Measurements from ENCODE around the gene FGF5.

The FGF5 gene, protein sequence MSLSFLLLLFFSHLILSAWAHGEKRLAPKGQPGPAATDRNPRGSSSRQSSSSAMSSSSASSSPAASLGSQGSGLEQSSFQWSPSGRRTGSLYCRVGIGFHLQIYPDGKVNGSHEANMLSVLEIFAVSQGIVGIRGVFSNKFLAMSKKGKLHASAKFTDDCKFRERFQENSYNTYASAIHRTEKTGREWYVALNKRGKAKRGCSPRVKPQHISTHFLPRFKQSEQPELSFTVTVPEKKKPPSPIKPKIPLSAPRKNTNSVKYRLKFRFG

DNA sequence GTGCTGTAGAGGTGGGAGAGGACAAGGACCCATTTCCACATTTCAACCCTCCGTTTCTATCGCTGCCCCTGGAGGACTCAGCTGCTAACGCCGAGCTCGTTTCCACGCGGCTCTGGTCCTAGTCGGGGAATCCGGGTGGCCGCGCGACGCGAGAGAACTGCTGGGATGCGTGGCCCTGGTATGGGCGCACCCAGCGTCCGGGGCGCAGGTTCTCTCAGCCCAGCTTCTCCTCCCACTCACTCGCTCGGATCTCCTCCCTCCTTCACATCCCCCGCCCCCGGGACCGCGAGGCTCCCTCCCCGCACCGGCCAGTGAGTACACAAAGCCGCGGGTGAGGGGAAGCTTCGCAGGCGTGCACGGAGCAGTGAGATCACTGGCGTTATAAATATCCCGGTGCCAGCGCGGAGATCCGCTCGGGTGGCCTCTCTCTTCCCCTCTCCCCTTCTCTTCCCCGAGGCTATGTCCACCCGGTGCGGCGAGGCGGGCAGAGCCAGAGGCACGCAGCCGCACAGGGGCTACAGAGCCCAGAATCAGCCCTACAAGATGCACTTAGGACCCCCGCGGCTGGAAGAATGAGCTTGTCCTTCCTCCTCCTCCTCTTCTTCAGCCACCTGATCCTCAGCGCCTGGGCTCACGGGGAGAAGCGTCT lies at the start of gene FGF5:
Gene FGF5, plus strand, starts transcription at position 412 of the 649 bp plus-strand sequence. Its CDS starts 161 bp downstream, at position 573.
- Histone ChIP-seq H3K9me3 (ENCODE audit: insufficient read depth, low read length) (no peaks in the 10 kb centered on the region), H3K36me3 (ENCODE audit: insufficient read depth, insufficient read length, low read length) (no peaks in the 10 kb centered on the region), H3K4me3 (ENCODE audit: insufficient read length, low read depth) (peak within 1 kb of the TSS; percentile 75), H3K27me3 (ENCODE audit: insufficient read depth, insufficient read length) (peaks cover 61% of the 10 kb centered on the region), H3K9ac (ENCODE audit: insufficient read length, low read depth) (peak within 1 kb of the TSS; percentile 56), H3K4me1 (ENCODE audit: insufficient read depth, insufficient read length) (no peaks in the 10 kb centered on the region)
- no peak for DNase-seq (ENCODE audit: low read depth, low spot score)
- TF ChIP-seq ZNF274 (IDR thresholded peaks at IDR 0.05; ENCODE audit: low read depth, low read length) (no peak), YY1 (IDR thresholded peaks at IDR 0.05; ENCODE audit: insufficient read depth, insufficient read length) (no peak), SUZ12 (IDR thresholded peaks at IDR 0.05; ENCODE audit: extremely low read depth, insufficient read depth, insufficient read length) (no peak)

DNA sequence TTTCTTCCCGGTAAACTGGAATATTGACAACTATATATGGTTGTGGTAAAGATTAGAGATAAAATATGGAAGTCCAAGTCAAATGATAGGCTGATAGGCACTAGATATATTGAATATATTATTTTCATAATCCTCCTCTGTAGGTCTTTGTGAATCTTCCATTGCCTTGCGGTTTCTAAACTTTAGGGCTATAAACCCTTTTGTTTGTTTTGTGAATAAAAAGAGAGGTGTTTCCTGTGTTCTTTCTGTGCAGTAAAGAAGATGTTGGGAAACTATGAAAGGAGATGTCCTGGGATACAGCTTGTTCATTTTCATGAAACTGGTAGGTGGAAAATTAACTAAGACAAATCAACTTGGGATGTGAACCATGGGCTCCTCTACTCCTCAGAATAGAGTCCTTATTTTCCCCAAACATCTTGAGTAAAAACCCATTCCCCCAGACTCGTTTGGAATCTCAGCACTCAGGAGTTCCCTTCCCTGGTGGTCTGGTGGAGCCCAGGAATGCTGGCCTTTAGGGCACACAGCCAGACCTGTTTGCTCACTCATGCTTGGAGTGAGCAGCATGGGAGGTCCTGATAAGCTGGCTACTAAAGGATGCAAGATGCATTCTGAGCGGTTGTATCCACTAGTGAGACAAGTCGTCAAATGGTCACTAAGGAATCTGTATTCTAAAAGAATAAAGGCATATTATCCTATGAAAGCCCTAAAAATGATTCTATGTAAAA lies 47.0 kb upstream of the FGF5 start:
- DNase-seq (ENCODE audit: low read depth, low spot score), result no peak
- Histone ChIP-seq H3K9me3 (ENCODE audit: insufficient read depth, low read length) (no peaks in the 10 kb centered on the region), H3K4me1 (ENCODE audit: insufficient read depth, insufficient read length) (no peaks in the 10 kb centered on the region)

DNA sequence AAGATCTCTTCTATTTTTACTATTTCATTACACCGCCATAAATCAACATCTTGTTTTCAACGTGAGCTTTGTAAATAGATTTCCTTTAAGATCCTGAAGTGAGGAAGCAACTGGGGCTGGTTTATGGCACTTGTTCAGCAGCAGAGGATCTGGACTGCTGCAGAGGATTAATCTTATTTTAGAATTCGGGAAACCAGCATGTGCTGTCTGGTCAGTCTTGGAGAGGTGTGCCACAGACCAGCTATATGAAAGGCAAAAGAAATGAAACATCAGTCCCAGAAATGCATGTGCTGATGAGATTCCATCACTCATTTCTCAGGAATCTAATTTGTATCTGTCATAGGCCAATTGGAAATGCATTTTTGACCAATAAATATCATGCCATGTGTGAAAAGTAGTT lies 45.8 kb upstream of the FGF5 start:
- Histone ChIP-seq H3K27me3 (ENCODE audit: insufficient read depth, insufficient read length) (no peaks in the 10 kb centered on the region), H3K4me3 (ENCODE audit: insufficient read length, low read depth) (no peak overlapping the region), H3K4me1 (ENCODE audit: insufficient read depth, insufficient read length) (no peaks in the 10 kb centered on the region), H3K9ac (ENCODE audit: insufficient read length, low read depth) (no peak overlapping the region), H3K9me3 (ENCODE audit: insufficient read depth, low read length) (no peaks in the 10 kb centered on the region), H3K36me3 (ENCODE audit: insufficient read depth, insufficient read length, low read length) (no peaks in the 10 kb centered on the region)
- DNase-seq (ENCODE audit: low read depth, low spot score), result no peak
- TF ChIP-seq SUZ12 (IDR thresholded peaks at IDR 0.05; ENCODE audit: extremely low read depth, insufficient read depth, insufficient read length) (no peak), YY1 (IDR thresholded peaks at IDR 0.05; ENCODE audit: insufficient read depth, insufficient read length) (no peak), ZNF274 (IDR thresholded peaks at IDR 0.05; ENCODE audit: low read depth, low read length) (no peak)

More for the DNA sequence above, 47.0 kb upstream of the FGF5 start:
- no peaks in the 10 kb centered on the region for H3K36me3 ChIP-seq (ENCODE audit: insufficient read depth, insufficient read length, low read length)
- no peak overlapping the region for H3K4me3 ChIP-seq (ENCODE audit: insufficient read length, low read depth)
- no peak overlapping the region for H3K9ac ChIP-seq (ENCODE audit: insufficient read length, low read depth)
- TF ChIP-seq YY1 (IDR thresholded peaks at IDR 0.05; ENCODE audit: insufficient read depth, insufficient read length), result no peak
- H3K27me3 ChIP-seq (ENCODE audit: insufficient read depth, insufficient read length), result no peaks in the 10 kb centered on the region

DNA sequence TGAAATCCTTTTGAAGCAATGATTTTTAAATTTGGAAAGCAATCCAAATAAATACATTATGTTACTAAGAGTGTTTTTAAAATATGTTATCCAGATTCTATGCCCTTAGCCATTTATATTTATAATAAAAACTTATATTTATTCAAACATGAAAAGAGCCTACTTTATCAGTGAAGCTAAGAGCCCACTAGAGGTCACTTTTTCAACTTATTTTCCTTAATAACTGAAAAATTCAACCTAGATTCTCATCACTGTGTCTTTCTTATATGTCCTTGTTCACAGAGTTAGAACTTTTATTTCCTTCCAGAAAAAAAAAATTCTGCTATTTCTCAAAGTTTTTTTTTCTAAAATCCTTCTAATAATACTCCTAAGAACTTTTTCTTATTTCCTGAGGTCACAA lies 45.3 kb upstream of the FGF5 start:
- TF ChIP-seq SUZ12 (IDR thresholded peaks at IDR 0.05; ENCODE audit: extremely low read depth, insufficient read depth, insufficient read length) (no peak), ZNF274 (IDR thresholded peaks at IDR 0.05; ENCODE audit: low read depth, low read length) (no peak), YY1 (IDR thresholded peaks at IDR 0.05; ENCODE audit: insufficient read depth, insufficient read length) (no peak)
- no peaks in the 10 kb centered on the region for H3K27me3 ChIP-seq (ENCODE audit: insufficient read depth, insufficient read length)
- no peaks in the 10 kb centered on the region for H3K4me1 ChIP-seq (ENCODE audit: insufficient read depth, insufficient read length)
- no peaks in the 10 kb centered on the region for H3K36me3 ChIP-seq (ENCODE audit: insufficient read depth, insufficient read length, low read length)
- no peak for DNase-seq (ENCODE audit: low read depth, low spot score)
- H3K4me3 ChIP-seq (ENCODE audit: insufficient read length, low read depth), result no peak overlapping the region
- no peak overlapping the region for H3K9ac ChIP-seq (ENCODE audit: insufficient read length, low read depth)
- H3K9me3 ChIP-seq (ENCODE audit: insufficient read depth, low read length), result no peaks in the 10 kb centered on the region

DNA sequence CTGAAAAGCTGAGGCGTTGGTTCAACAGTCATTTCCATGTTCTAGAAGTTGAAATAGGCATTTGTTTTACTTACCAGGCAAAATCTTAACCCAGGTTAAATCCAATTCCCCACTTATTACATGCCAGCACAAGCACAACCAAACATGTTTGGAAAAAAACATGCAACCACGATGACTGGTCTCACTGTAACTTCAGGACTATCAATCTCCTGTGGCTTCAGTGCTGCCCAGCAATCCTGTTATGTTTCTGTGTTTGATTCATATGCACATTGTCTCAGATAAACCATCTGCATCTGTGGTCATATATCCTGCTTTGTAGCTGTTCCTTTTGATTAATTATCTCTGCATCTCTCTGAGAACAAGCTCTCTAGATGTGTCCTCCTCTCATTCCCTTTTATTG lies 40.9 kb upstream of the FGF5 start:
- H3K4me3 ChIP-seq (ENCODE audit: insufficient read length, low read depth), result no peak overlapping the region
- no peak overlapping the region for H3K9ac ChIP-seq (ENCODE audit: insufficient read length, low read depth)
- no peak for TF ChIP-seq SUZ12 (IDR thresholded peaks at IDR 0.05; ENCODE audit: extremely low read depth, insufficient read depth, insufficient read length)
- no peak for TF ChIP-seq ZNF274 (IDR thresholded peaks at IDR 0.05; ENCODE audit: low read depth, low read length)
- no peak for TF ChIP-seq YY1 (IDR thresholded peaks at IDR 0.05; ENCODE audit: insufficient read depth, insufficient read length)
- no peaks in the 10 kb centered on the region for H3K27me3 ChIP-seq (ENCODE audit: insufficient read depth, insufficient read length)
- no peaks in the 10 kb centered on the region for H3K4me1 ChIP-seq (ENCODE audit: insufficient read depth, insufficient read length)
- no peaks in the 10 kb centered on the region for H3K36me3 ChIP-seq (ENCODE audit: insufficient read depth, insufficient read length, low read length)
- no peaks in the 10 kb centered on the region for H3K9me3 ChIP-seq (ENCODE audit: insufficient read depth, low read length)
- DNase-seq (ENCODE audit: low read depth, low spot score), result no peak

DNA sequence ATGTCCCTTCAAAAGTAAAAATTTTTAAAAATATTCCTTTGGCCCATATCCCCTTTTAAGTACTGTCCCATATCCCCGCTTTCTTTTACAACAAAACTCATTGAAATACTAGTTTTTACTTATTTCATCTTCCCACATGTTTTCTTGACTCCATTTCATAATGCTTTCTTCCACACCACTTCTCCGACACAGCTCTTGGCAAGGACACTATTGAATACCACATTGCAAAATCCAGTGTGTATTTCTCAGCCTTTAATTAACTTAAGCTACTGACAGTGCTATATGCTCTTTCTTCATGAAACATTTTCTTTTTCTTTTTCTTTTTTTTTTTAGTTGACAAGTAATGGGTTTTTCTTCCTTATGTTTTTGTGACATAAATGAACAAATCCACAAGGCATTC lies 40.4 kb upstream of the FGF5 start:
- Histone ChIP-seq H3K4me3 (ENCODE audit: insufficient read length, low read depth) (no peak overlapping the region), H3K9ac (ENCODE audit: insufficient read length, low read depth) (no peak overlapping the region), H3K36me3 (ENCODE audit: insufficient read depth, insufficient read length, low read length) (no peaks in the 10 kb centered on the region), H3K9me3 (ENCODE audit: insufficient read depth, low read length) (no peaks in the 10 kb centered on the region), H3K4me1 (ENCODE audit: insufficient read depth, insufficient read length) (no peaks in the 10 kb centered on the region), H3K27me3 (ENCODE audit: insufficient read depth, insufficient read length) (no peaks in the 10 kb centered on the region)
- no peak for DNase-seq (ENCODE audit: low read depth, low spot score)
- TF ChIP-seq YY1 (IDR thresholded peaks at IDR 0.05; ENCODE audit: insufficient read depth, insufficient read length) (no peak), ZNF274 (IDR thresholded peaks at IDR 0.05; ENCODE audit: low read depth, low read length) (no peak), SUZ12 (IDR thresholded peaks at IDR 0.05; ENCODE audit: extremely low read depth, insufficient read depth, insufficient read length) (no peak)

DNA sequence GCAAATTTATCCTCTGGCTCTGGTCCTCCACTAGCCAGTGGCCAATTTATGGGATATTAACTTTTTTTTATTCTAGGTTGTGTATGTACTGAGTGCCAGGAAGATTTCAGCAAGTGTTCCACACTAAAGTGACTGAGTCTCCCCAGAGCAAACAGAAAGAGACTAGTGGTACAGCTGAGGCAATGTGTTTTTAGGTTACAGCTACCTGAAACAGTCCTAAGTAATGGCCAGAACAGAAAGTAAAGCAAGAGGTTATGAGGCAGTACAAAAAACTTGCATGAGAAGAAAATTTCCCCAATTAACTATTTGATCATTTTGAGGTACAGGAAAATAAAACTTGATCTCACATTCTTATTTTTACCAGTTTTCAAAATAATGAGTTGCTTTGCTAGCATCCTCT lies 38.0 kb upstream of the FGF5 start:
- no peak for TF ChIP-seq YY1 (IDR thresholded peaks at IDR 0.05; ENCODE audit: insufficient read depth, insufficient read length)
- TF ChIP-seq ZNF274 (IDR thresholded peaks at IDR 0.05; ENCODE audit: low read depth, low read length), result no peak
- no peak for TF ChIP-seq SUZ12 (IDR thresholded peaks at IDR 0.05; ENCODE audit: extremely low read depth, insufficient read depth, insufficient read length)
- Histone ChIP-seq H3K9ac (ENCODE audit: insufficient read length, low read depth) (no peak overlapping the region), H3K36me3 (ENCODE audit: insufficient read depth, insufficient read length, low read length) (no peaks in the 10 kb centered on the region), H3K4me1 (ENCODE audit: insufficient read depth, insufficient read length) (no peaks in the 10 kb centered on the region), H3K4me3 (ENCODE audit: insufficient read length, low read depth) (no peak overlapping the region), H3K9me3 (ENCODE audit: insufficient read depth, low read length) (no peaks in the 10 kb centered on the region), H3K27me3 (ENCODE audit: insufficient read depth, insufficient read length) (no peaks in the 10 kb centered on the region)
- no peak for DNase-seq (ENCODE audit: low read depth, low spot score)

All from NT2/D1 (cell line).